H9 (cell line): ENCODE measurements around the gene PTPDC1. TPM values are rescaled to one million over a fixed set of nuclear protein-coding genes. Genes with fewer than 3 reads are reported as not detected.

Source experiments
- DNase-seq: peaks from one replicate; pipeline ENCODE4 v3.0.0-alpha.2; 2017
- H2AFZ ChIP-seq: one replicate; pipeline ENCODE4 v1.6.1; 2013; ENCODE audit warnings: mild to moderate bottlenecking, low read length, control low read depth, moderate library complexity
- H2AK5ac ChIP-seq: 2 replicates; pipeline ENCODE4 v1.6.1; 2013; ENCODE audit warnings: low read length, control low read depth, mixed read lengths; ENCODE audit not compliant: insufficient read length
- H2BK120ac ChIP-seq: one replicate; pipeline ENCODE4 v1.6.1; 2013; ENCODE audit warnings: low read depth, mild to moderate bottlenecking, low read length, control low read depth, inconsistent platforms; ENCODE audit not compliant: poor library complexity, severe bottlenecking
- H2BK12ac ChIP-seq: 2 replicates; pipeline ENCODE4 v1.6.1; 2013; ENCODE audit warnings: low read length, control low read depth, mixed read lengths, low read depth; ENCODE audit not compliant: insufficient read length
- H2BK15ac ChIP-seq: 2 replicates; pipeline ENCODE4 v1.6.1; 2013; ENCODE audit warnings: low read depth, low read length, control low read depth
- H2BK20ac ChIP-seq: one replicate; pipeline ENCODE4 v1.6.1; 2013; ENCODE audit warnings: low read depth, mild to moderate bottlenecking, low read length, control low read depth, inconsistent platforms; ENCODE audit not compliant: poor library complexity, severe bottlenecking
- H2BK5ac ChIP-seq: 2 replicates; pipeline ENCODE4 v1.6.1; 2013; ENCODE audit warnings: low read length, control low read depth, mixed read lengths; ENCODE audit not compliant: insufficient read length
- H3K14ac ChIP-seq: 2 replicates; pipeline ENCODE4 v1.6.1; 2013; ENCODE audit warnings: low read length, control low read depth; ENCODE audit not compliant: insufficient read depth
- H3K18ac ChIP-seq: 2 replicates; pipeline ENCODE4 v1.6.1; 2013; ENCODE audit warnings: low read depth, mild to moderate bottlenecking, mixed read lengths, low read length, control low read depth; ENCODE audit not compliant: insufficient read length
- H3K23ac ChIP-seq: 2 replicates; pipeline ENCODE4 v1.6.1; 2013; ENCODE audit warnings: low read length, control low read depth, mixed read lengths, low read depth; ENCODE audit not compliant: insufficient read length
- H3K23me2 ChIP-seq: 2 replicates; pipeline ENCODE4 v1.6.1; 2013; ENCODE audit warnings: low read depth, mild to moderate bottlenecking, mixed read lengths, low read length, control low read depth; ENCODE audit not compliant: insufficient read length, poor library complexity, severe bottlenecking
- H3K27ac ChIP-seq: 2 replicates; pipeline ENCODE4 v1.5.1; 2013; ENCODE audit warnings: low read length, control low read depth, mixed read lengths, low read depth; ENCODE audit not compliant: insufficient read length
- H3K27me3 ChIP-seq: 2 replicates; pipeline ENCODE4 v1.6.1; 2013; ENCODE audit warnings: low read length, control low read depth, inconsistent platforms; ENCODE audit not compliant: insufficient read depth
- H3K4ac ChIP-seq: 2 replicates; pipeline ENCODE4 v1.6.1; 2013; ENCODE audit warnings: low read depth, mild to moderate bottlenecking, control low read depth, inconsistent platforms, low read length, moderate library complexity
- H3K4me1 ChIP-seq: 2 replicates; pipeline ENCODE4 v1.6.1; 2013; ENCODE audit warnings: low read length, control low read depth, inconsistent platforms; ENCODE audit not compliant: insufficient read depth
- H3K4me2 ChIP-seq: 2 replicates; pipeline ENCODE4 v1.6.1; 2013; ENCODE audit warnings: low read length, control low read depth, mixed read lengths; ENCODE audit not compliant: insufficient read length, insufficient read depth
- H3K56ac ChIP-seq: 2 replicates; pipeline ENCODE4 v1.6.1; 2013; ENCODE audit warnings: low read depth, mild to moderate bottlenecking, mixed read lengths, low read length, control low read depth; ENCODE audit not compliant: insufficient read length
- H3K79me1 ChIP-seq: 2 replicates; pipeline ENCODE4 v1.6.1; 2013; ENCODE audit warnings: low read depth, mild to moderate bottlenecking, moderate library complexity, low read length, control low read depth, inconsistent platforms; ENCODE audit not compliant: insufficient read depth, poor library complexity, severe bottlenecking
- H3K79me2 ChIP-seq: 2 replicates; pipeline ENCODE4 v1.6.1; 2013; ENCODE audit warnings: low read length, control low read depth, inconsistent platforms; ENCODE audit not compliant: insufficient read depth
- H3K9ac ChIP-seq: 2 replicates; pipeline ENCODE4 v1.6.1; 2013; ENCODE audit warnings: low read length, control low read depth, mixed read lengths; ENCODE audit not compliant: insufficient read length; ENCODE audit errors: extremely low read depth
- H3K9me3 ChIP-seq: one replicate; pipeline ENCODE4 v1.6.1; 2013; ENCODE audit warnings: low read depth, low read length, inconsistent platforms; ENCODE audit not compliant: control insufficient read depth
- H3T11ph ChIP-seq: one replicate; pipeline ENCODE4 v1.6.1; 2013; ENCODE audit warnings: mild to moderate bottlenecking, low read length, control low read depth, inconsistent platforms
- H4K20me1 ChIP-seq: one replicate; pipeline ENCODE4 v1.6.1; 2013; ENCODE audit not compliant: control insufficient read depth, insufficient read length, insufficient read depth
- H4K5ac ChIP-seq: 2 replicates; pipeline ENCODE4 v1.6.1; 2013; ENCODE audit warnings: low read depth, mild to moderate bottlenecking, mixed read lengths, low read length, control low read depth; ENCODE audit not compliant: insufficient read length
- H4K8ac ChIP-seq: replicated peaks from 2 replicates; pipeline ENCODE4 v1.6.1; 2013; ENCODE audit warnings: low read length, control low read depth, mixed read lengths, low read depth; ENCODE audit not compliant: insufficient read length
- H4K91ac ChIP-seq: 2 replicates; pipeline ENCODE4 v1.6.1; 2013; ENCODE audit warnings: low read depth, mild to moderate bottlenecking, moderate library complexity, mixed read lengths, low read length, control low read depth; ENCODE audit not compliant: insufficient read length
- H3K27ac Mint-ChIP-seq, 3 experiments: 2 replicates in 2 of 3; 3 replicates in 1 of 3; pipeline ENCODE4 v1.8.0; 2020 to 2021; ENCODE audit warnings: mixed read lengths in 3 of 3, mild to moderate bottlenecking in 1 of 3, moderate library complexity in 1 of 3
- H3K27me3 Mint-ChIP-seq: 2 replicates; pipeline ENCODE4 v1.8.0; 2021; ENCODE audit warnings: low read depth, mild to moderate bottlenecking, moderate library complexity, mixed read lengths
- H3K36me3 Mint-ChIP-seq, 3 experiments: 2 replicates in 2 of 3; 3 replicates in 1 of 3; pipeline ENCODE4 v1.8.0; 2020 to 2021; ENCODE audit warnings: low read depth in 3 of 3, mixed read lengths in 3 of 3; ENCODE audit not compliant: insufficient read depth in 1 of 3
- H3K4me1 Mint-ChIP-seq, 2 experiments: 2 replicates each; pipeline ENCODE4 v1.8.0; 2020; ENCODE audit warnings: mixed read lengths in 2 of 2
- H3K4me3 Mint-ChIP-seq, 2 experiments: 2 replicates in 1 of 2; 3 replicates in 1 of 2; pipeline ENCODE4 v1.8.0; 2020 to 2021; ENCODE audit warnings: mild to moderate bottlenecking in 2 of 2, mixed read lengths in 2 of 2, moderate library complexity in 1 of 2
- H3K9me3 Mint-ChIP-seq, 2 experiments: 2 replicates in 1 of 2; 3 replicates in 1 of 2; pipeline ENCODE4 v1.8.0; 2020; ENCODE audit warnings: mild to moderate bottlenecking in 2 of 2, mixed read lengths in 2 of 2, moderate library complexity in 1 of 2
- WGBS: extraction: QIAGEN DNeasy Blood & Tissue Kit; methylation state at CpG from one replicate; pipeline ENCODE4 v1.1.7; 2013; ENCODE audit warnings: missing lambda C conversion rate, low lambda C conversion rate, mixed read lengths; ENCODE audit not compliant: insufficient read length; ENCODE audit errors: extremely low coverage; 5-methylcytosine and 5-hydroxymethylcytosine counted together
- total RNA-seq: library from RNA; stranded (reverse); gene quantifications from 2 replicates; pipeline ENCODE4 v1.2.1, GENCODE V29; 2021
- TF ChIP-seq, protein P1 (sequence below): fragments of 200-600 bp; sonication (generic); conservative IDR thresholded peaks from 3 replicates; pipeline ENCODE4 v1.8.0; 2021; ENCODE audit warnings: antibody characterized with exemption, mild to moderate bottlenecking

The PTPDC1 gene
- total RNA-seq, 1 experiment from 2014 or later, result 4.8 TPM

DNA sequence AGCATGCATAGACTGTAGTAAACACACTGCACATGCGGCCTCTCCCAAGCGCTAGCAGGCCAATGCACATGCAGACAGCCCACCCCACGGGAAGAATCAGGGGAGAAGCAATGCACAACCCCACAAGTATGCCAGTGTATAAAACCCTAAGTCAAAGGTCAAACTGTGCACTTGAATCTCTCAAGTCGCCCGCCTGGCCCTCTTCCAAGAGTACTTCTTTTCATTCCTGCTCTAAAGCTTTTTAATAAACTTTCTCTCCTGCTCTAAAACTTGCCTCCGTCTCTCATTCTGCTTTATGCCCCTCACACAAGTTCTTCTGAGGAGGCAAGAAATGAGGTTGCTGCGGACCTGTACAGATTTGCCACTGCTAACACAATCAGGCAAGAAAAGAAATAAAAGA lies 50.4 kb downstream of the PTPDC1 start:
- H2AK5ac ChIP-seq, result no peak overlapping the region
- no peak overlapping the region for H3K56ac ChIP-seq
- H2BK120ac ChIP-seq, result no peak overlapping the region
- H4K20me1 ChIP-seq, result no peaks in the 10 kb centered on the region
- no peak overlapping the region for H3K4me2 ChIP-seq
- no CpG with 5 or more reads among the region's 7 CpGs for WGBS
- no peak overlapping the region for H3K4ac ChIP-seq
- TF ChIP-seq, protein P1, sequence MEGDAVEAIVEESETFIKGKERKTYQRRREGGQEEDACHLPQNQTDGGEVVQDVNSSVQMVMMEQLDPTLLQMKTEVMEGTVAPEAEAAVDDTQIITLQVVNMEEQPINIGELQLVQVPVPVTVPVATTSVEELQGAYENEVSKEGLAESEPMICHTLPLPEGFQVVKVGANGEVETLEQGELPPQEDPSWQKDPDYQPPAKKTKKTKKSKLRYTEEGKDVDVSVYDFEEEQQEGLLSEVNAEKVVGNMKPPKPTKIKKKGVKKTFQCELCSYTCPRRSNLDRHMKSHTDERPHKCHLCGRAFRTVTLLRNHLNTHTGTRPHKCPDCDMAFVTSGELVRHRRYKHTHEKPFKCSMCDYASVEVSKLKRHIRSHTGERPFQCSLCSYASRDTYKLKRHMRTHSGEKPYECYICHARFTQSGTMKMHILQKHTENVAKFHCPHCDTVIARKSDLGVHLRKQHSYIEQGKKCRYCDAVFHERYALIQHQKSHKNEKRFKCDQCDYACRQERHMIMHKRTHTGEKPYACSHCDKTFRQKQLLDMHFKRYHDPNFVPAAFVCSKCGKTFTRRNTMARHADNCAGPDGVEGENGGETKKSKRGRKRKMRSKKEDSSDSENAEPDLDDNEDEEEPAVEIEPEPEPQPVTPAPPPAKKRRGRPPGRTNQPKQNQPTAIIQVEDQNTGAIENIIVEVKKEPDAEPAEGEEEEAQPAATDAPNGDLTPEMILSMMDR, result no peak
- Mint-ChIP-seq H3K9me3 (peaks cover 3 to 10% of the 10 kb centered on the region in 2 experiments; a peak in 4 of 5 replicates), H3K4me1 (no peaks in the 10 kb centered on the region; a peak in 1 of 4 replicates), H3K27ac (no peak overlapping the region), H3K36me3 (peaks cover 2 to 4% (median 4%) of the 10 kb centered on the region in 3 experiments; a peak in 4 of 7 replicates), H3K4me3 (no peak overlapping the region), H3K27me3 (no peaks in the 10 kb centered on the region; the same call in none of the 2 replicates)
- no peak overlapping the region for H4K8ac ChIP-seq
- DNase-seq, result no peak
- no peaks in the 10 kb centered on the region for H3K79me2 ChIP-seq
- no peak overlapping the region for H3T11ph ChIP-seq
- no peaks in the 10 kb centered on the region for H3K23me2 ChIP-seq
- H2BK12ac ChIP-seq, result no peak overlapping the region
- no peak overlapping the region for H3K18ac ChIP-seq
- H3K27me3 ChIP-seq, result no peaks in the 10 kb centered on the region
- no peak overlapping the region for H3K27ac ChIP-seq
- H2BK5ac ChIP-seq, result no peak overlapping the region
- no peak overlapping the region for H2AFZ ChIP-seq
- H4K91ac ChIP-seq, result no peak overlapping the region
- H2BK20ac ChIP-seq, result no peak overlapping the region
- no peak overlapping the region for H3K9ac ChIP-seq
- no peak overlapping the region for H2BK15ac ChIP-seq
- no peak overlapping the region for H4K5ac ChIP-seq
- no peaks in the 10 kb centered on the region for H3K4me1 ChIP-seq
- H3K23ac ChIP-seq, result no peak overlapping the region
- no peaks in the 10 kb centered on the region for H3K79me1 ChIP-seq
- no peaks in the 10 kb centered on the region for H3K9me3 ChIP-seq
- no peak overlapping the region for H3K14ac ChIP-seq
